Upper lobe of right lung (tissue), 1 donor: Measurements from ENCODE around the gene APLP1. TPM values are rescaled to one million over a fixed set of nuclear protein-coding genes. Genes with fewer than 3 reads are reported as not detected.
A peak's percentile ranks its signal among the peaks of the same experiment; 100 is the strongest.

Experiments used
- ATAC-seq: fragments of 200-7000 bp; cut with Tn5 transposase; one replicate; pipeline ENCODE4 v1.9.1; 2020; ENCODE audit warnings: mild to moderate bottlenecking, moderate library complexity
- DNase-seq: peaks from one replicate; pipeline ENCODE4 v3.0.0-alpha.2; 2020
- H3K27ac ChIP-seq: fragments of 200-600 bp; one replicate; pipeline ENCODE4 v1.8.0; 2022
- H3K27me3 ChIP-seq: fragments of 200-600 bp; one replicate; pipeline ENCODE4 v1.8.0; 2022; ENCODE audit warnings: mild to moderate bottlenecking
- H3K36me3 ChIP-seq: fragments of 200-600 bp; one replicate; pipeline ENCODE4 v1.8.0; 2022
- H3K4me1 ChIP-seq: fragments of 200-600 bp; one replicate; pipeline ENCODE4 v1.8.0; 2022
- H3K4me3 ChIP-seq: fragments of 200-600 bp; one replicate; pipeline ENCODE4 v1.8.0; 2022; ENCODE audit warnings: mild to moderate bottlenecking
- H3K9me3 ChIP-seq: fragments of 200-600 bp; one replicate; pipeline ENCODE4 v1.8.0; 2022
- intact Hi-C: fragments of 100-400 bp; cut with DNase I; formaldehyde crosslinking; loops from one replicate; pipeline ENCODE4 v1.11.0; 2022
- total RNA-seq: library from RNA; stranded (reverse); fragmentation: NEBNext Ultra II Directional; extraction: Animal tissue kit (Norgen Biotek cat#: 25700); gene quantifications from one replicate; pipeline ENCODE4 v1.2.1, GENCODE V29; 2021
- TF ChIP-seq, protein P1 (sequence below): fragments of 200-600 bp; IDR thresholded peaks from one replicate; pipeline ENCODE4 v1.8.0; 2022; ENCODE audit warnings: antibody characterized with exemption
- donor health status: DM: no; HTN: yes; CAD: no; lungs with severe emphysema.

APLP1 gene
- total RNA-seq, 1 donor from 2014 or later, result 7.0 TPM

DNA sequence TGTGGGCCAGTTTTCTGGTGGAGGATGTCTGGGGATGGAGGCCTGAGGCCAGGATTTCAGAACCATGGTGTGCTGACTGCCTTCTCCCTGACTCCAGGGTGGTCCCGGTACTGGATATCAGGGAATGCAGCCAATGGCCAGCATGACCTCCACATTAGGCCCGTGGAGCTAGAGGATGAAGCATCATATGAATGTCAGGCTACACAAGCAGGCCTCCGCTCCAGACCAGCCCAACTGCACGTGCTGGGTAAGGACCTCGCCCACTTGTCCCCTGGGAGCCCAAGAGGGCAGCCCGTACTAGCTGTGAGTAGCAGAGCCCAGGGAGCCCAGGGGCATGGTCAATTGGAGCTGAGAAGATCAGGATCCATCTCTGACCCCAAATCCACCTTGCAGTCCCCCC lies 10.1 kb upstream of the APLP1 start:
- Histone ChIP-seq H3K4me1 (peaks cover 11% of the 10 kb centered on the region), H3K27ac (no peak overlapping the region), H3K4me3 (no peak overlapping the region), H3K36me3 (no peaks in the 10 kb centered on the region), H3K9me3 (no peaks in the 10 kb centered on the region), H3K27me3 (peaks cover 85% of the 10 kb centered on the region)
- TF ChIP-seq, protein P1, sequence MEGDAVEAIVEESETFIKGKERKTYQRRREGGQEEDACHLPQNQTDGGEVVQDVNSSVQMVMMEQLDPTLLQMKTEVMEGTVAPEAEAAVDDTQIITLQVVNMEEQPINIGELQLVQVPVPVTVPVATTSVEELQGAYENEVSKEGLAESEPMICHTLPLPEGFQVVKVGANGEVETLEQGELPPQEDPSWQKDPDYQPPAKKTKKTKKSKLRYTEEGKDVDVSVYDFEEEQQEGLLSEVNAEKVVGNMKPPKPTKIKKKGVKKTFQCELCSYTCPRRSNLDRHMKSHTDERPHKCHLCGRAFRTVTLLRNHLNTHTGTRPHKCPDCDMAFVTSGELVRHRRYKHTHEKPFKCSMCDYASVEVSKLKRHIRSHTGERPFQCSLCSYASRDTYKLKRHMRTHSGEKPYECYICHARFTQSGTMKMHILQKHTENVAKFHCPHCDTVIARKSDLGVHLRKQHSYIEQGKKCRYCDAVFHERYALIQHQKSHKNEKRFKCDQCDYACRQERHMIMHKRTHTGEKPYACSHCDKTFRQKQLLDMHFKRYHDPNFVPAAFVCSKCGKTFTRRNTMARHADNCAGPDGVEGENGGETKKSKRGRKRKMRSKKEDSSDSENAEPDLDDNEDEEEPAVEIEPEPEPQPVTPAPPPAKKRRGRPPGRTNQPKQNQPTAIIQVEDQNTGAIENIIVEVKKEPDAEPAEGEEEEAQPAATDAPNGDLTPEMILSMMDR, result no peak
- DNase-seq (no peak), ATAC-seq (no peak)
- intact Hi-C loops, result no loop called here

DNA sequence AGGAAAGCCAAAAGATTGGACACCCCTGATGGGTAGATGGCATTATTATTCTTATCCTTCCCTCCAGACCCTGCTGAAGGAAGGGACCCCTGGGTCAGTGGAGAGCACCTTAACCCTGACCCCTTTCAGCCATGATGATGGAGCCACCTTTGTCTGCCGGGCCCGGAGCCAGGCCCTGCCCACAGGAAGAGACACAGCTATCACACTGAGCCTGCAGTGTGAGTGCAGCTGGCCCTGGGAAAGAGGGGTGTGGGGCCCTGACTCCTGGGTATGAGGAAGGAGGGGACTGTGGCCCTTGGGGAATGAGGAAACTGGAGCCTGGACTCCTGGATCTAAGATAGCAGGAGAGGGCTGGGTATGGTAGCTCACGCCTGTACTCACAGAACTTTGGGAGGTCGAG lies 9.0 kb upstream of the APLP1 start:
- TF ChIP-seq, protein P1, result no peak
- no peak overlapping the region for H3K4me3 ChIP-seq
- DNase-seq, result no peak
- intact Hi-C loops, result no loop called here
- peaks cover 11% of the 10 kb centered on the region for H3K4me1 ChIP-seq
- no peaks in the 10 kb centered on the region for H3K9me3 ChIP-seq
- H3K27ac ChIP-seq, result no peak overlapping the region
- H3K36me3 ChIP-seq, result no peaks in the 10 kb centered on the region
- ATAC-seq, result no peak
- H3K27me3 ChIP-seq, result peaks cover 74% of the 10 kb centered on the region

GRCh38 chr19:35860436-35860817 lies 7.9 kb upstream of the APLP1 start:
- Histone ChIP-seq H3K27me3 (peaks cover 67% of the 10 kb centered on the region), H3K4me3 (no peak overlapping the region)
- ATAC-seq, result no peak

DNA sequence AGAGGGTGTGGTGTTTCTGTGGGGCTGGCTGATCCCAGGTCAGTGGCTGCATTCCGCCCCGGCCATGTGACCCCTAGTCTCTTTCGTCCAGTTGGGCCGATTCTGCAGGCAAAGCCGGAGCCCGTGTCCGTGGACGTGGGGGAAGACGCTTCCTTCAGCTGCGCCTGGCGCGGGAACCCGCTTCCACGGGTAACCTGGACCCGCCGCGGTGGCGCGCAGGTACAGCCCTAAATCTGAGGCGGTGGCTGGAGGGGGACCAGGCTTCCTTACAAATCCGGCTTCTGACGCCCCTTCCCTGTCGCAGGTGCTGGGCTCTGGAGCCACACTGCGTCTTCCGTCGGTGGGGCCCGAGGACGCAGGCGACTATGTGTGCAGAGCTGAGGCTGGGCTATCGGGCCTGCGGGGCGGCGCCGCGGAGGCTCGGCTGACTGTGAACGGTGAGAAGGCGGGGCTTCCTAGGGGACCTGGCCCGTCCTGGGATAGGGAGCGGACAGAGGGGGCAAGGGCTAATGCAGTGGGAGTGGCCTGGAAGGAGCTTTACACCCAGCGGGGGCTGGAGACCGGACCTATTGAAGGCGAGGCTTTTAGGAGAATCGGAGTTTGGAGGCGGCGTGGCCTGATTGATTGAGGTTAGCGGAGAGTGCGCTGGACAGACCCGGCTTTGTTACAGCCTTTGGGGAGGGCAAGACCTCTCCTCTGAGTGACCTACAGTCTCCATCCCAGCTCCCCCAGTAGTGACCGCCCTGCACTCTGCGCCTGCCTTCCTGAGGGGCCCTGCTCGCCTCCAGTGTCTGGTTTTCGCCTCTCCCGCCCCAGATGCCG lies 7.3 kb upstream of the APLP1 start:
- Histone ChIP-seq H3K9me3 (no peaks in the 10 kb centered on the region), H3K4me1 (peaks cover 11% of the 10 kb centered on the region), H3K4me3 (no peak overlapping the region), H3K27ac (no peak overlapping the region), H3K27me3 (peaks cover 66% of the 10 kb centered on the region), H3K36me3 (no peaks in the 10 kb centered on the region)
- ATAC-seq (peak; percentile 46), DNase-seq (no peak)
- intact Hi-C loops, result no loop called here
- TF ChIP-seq, protein P1, result no peak

More at GRCh38 chr19:35860436-35860817, 7.9 kb upstream of the APLP1 start:
- TF ChIP-seq, protein P1, result no peak
- Histone ChIP-seq H3K27ac (no peak overlapping the region), H3K36me3 (no peaks in the 10 kb centered on the region), H3K9me3 (no peaks in the 10 kb centered on the region), H3K4me1 (peaks cover 11% of the 10 kb centered on the region)
- intact Hi-C loops, result no loop called here
- no peak for DNase-seq

DNA sequence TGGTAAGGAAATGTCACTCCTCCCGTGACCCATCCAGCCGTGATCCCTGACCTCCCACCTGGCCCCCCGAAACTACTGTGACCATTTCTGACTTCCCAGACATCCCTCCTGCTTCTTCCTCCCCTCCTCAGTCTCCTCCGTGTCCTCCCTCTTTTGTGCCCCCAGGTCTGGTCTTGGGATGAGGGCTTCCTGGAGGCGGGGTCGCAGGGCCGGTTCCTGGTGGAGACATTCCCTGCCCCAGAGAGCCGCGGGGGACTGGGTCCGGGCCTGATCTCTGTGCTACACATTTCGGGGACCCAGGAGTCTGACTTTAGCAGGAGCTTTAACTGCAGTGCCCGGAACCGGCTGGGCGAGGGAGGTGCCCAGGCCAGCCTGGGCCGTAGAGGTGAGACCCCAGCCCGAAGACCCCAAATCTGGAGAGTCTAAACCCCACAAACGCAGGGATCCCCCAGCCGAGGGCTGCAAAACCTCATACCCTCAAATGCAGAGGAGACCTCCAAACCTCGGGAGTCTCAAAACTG lies 6.7 kb upstream of the APLP1 start:
- Histone ChIP-seq H3K9me3 (no peaks in the 10 kb centered on the region), H3K4me1 (peaks cover 5% of the 10 kb centered on the region), H3K27ac (no peak overlapping the region), H3K27me3 (peaks cover 59% of the 10 kb centered on the region), H3K36me3 (no peaks in the 10 kb centered on the region), H3K4me3 (no peak overlapping the region)
- ATAC-seq (no peak), DNase-seq (no peak)
- TF ChIP-seq, protein P1, result no peak
- intact Hi-C loops, result no loop called here
